ENCODE results near the gene FAM98A. TPM values are rescaled to one million over a fixed set of nuclear protein-coding genes. Genes with fewer than 3 reads are reported as not detected.

FAM98A gene
- polyA plus RNA-seq, 1 donor from 2014 or later = 14.5 TPM

DNA sequence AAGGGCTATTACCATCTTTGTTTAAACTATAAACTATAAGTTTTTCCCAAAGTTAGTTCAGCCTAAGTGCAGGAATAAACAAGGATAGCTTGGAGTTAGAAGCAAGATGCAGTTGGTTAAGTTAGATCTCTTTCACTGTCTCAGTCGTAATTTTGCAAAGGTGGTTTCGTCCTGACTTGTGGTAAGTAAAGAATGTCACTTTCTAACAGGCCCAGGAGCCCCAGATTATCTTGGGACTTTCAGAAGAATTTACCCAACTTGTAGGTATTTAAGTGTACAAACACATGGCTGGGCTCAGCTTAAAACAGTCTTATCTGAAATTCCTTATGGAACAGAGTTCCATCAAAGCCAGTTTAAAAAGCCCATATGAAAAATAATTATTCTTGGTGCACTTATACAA, 18.3 kb upstream of the FAM98A start:
- H2AFZ ChIP-seq (ENCODE audit: low read depth, low read length) = no peak overlapping the region
- no peak overlapping the region for H3K4me2 ChIP-seq (ENCODE audit: low read length)
- H3K27ac ChIP-seq (ENCODE audit: low read length) = no peak overlapping the region
- H3K9me3 ChIP-seq (ENCODE audit: low read length) = no peaks in the 10 kb centered on the region
- no peaks in the 10 kb centered on the region for H3K9me2 ChIP-seq (ENCODE audit: insufficient read depth, low read length)
- TF ChIP-seq EZH2 (IDR thresholded peaks at IDR 0.05; ENCODE audit: borderline replicate concordance, insufficient read depth, low read length, poor library complexity, severe bottlenecking) = no peak
- no peak for TF ChIP-seq EP300 (conservative IDR thresholded peaks at IDR 0.05; ENCODE audit: poor library complexity, severe bottlenecking)
- no peak for TF ChIP-seq MXI1 (conservative IDR thresholded peaks at IDR 0.05; ENCODE audit: poor library complexity, severe bottlenecking)
- TF ChIP-seq, protein P1, sequence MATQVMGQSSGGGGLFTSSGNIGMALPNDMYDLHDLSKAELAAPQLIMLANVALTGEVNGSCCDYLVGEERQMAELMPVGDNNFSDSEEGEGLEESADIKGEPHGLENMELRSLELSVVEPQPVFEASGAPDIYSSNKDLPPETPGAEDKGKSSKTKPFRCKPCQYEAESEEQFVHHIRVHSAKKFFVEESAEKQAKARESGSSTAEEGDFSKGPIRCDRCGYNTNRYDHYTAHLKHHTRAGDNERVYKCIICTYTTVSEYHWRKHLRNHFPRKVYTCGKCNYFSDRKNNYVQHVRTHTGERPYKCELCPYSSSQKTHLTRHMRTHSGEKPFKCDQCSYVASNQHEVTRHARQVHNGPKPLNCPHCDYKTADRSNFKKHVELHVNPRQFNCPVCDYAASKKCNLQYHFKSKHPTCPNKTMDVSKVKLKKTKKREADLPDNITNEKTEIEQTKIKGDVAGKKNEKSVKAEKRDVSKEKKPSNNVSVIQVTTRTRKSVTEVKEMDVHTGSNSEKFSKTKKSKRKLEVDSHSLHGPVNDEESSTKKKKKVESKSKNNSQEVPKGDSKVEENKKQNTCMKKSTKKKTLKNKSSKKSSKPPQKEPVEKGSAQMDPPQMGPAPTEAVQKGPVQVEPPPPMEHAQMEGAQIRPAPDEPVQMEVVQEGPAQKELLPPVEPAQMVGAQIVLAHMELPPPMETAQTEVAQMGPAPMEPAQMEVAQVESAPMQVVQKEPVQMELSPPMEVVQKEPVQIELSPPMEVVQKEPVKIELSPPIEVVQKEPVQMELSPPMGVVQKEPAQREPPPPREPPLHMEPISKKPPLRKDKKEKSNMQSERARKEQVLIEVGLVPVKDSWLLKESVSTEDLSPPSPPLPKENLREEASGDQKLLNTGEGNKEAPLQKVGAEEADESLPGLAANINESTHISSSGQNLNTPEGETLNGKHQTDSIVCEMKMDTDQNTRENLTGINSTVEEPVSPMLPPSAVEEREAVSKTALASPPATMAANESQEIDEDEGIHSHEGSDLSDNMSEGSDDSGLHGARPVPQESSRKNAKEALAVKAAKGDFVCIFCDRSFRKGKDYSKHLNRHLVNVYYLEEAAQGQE (IDR thresholded peaks at IDR 0.05; ENCODE audit: borderline replicate concordance) = no peak
- TF ChIP-seq, protein P2, sequence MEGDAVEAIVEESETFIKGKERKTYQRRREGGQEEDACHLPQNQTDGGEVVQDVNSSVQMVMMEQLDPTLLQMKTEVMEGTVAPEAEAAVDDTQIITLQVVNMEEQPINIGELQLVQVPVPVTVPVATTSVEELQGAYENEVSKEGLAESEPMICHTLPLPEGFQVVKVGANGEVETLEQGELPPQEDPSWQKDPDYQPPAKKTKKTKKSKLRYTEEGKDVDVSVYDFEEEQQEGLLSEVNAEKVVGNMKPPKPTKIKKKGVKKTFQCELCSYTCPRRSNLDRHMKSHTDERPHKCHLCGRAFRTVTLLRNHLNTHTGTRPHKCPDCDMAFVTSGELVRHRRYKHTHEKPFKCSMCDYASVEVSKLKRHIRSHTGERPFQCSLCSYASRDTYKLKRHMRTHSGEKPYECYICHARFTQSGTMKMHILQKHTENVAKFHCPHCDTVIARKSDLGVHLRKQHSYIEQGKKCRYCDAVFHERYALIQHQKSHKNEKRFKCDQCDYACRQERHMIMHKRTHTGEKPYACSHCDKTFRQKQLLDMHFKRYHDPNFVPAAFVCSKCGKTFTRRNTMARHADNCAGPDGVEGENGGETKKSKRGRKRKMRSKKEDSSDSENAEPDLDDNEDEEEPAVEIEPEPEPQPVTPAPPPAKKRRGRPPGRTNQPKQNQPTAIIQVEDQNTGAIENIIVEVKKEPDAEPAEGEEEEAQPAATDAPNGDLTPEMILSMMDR (IDR thresholded peaks at IDR 0.05; ENCODE audit: poor library complexity, severe bottlenecking) = no peak
- no peak for TF ChIP-seq RAD21 (conservative IDR thresholded peaks at IDR 0.05)
- TF ChIP-seq TAF1 (IDR thresholded peaks at IDR 0.05; ENCODE audit: low read depth) = no peak
- no peak for TF ChIP-seq SMC3 (conservative IDR thresholded peaks at IDR 0.05; ENCODE audit: poor library complexity)
- TF ChIP-seq POLR2AphosphoS5 (IDR thresholded peaks at IDR 0.05) = no peak
- H4K20me1 ChIP-seq (ENCODE audit: insufficient read depth) = no peaks in the 10 kb centered on the region
- H3K79me2 ChIP-seq (replicated peaks; ENCODE audit: insufficient read depth, low read length) = no peaks in the 10 kb centered on the region
- no peaks in the 10 kb centered on the region for H3F3A ChIP-seq (ENCODE audit: insufficient read depth, low read length, poor library complexity, severe bottlenecking)
- no peak overlapping the region for H3K9ac ChIP-seq (ENCODE audit: low read length)
- no peaks in the 10 kb centered on the region for H3K36me3 ChIP-seq (ENCODE audit: insufficient read depth, low read length)
- H3K27me3 ChIP-seq (ENCODE audit: insufficient read depth, low read depth, low read length) = no peaks in the 10 kb centered on the region
- no peak overlapping the region for H3K4me3 ChIP-seq (ENCODE audit: low read length)

DNA sequence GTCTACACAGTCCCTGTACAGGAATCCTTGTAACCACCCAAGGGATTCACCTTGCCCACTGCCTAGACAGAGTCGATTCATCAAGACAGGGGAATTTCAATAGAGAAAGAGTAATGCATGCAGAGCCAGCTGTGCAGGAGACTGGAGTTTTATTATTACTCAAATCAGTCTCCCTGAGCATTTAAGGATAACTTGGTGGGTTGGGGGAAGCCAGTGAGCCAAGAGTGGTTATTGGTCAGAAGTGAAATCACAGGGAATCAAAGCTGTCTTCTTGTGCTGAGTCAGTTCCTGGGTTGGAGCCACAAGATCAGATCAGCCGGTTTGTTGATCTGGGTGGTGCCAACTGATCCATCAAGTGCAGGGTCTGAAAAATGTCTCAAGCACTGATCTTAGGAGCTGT, 17.8 kb upstream of the FAM98A start:
- Histone ChIP-seq H3K27ac (ENCODE audit: low read length) (no peak overlapping the region), H3F3A (ENCODE audit: insufficient read depth, low read length, poor library complexity, severe bottlenecking) (no peaks in the 10 kb centered on the region), H3K9me2 (ENCODE audit: insufficient read depth, low read length) (no peaks in the 10 kb centered on the region), H3K9me3 (ENCODE audit: low read length) (no peaks in the 10 kb centered on the region), H3K4me2 (ENCODE audit: low read length) (no peak overlapping the region), H3K4me3 (ENCODE audit: low read length) (no peak overlapping the region), H3K36me3 (ENCODE audit: insufficient read depth, low read length) (no peaks in the 10 kb centered on the region), H2AFZ (ENCODE audit: low read depth, low read length) (no peak overlapping the region), H3K27me3 (ENCODE audit: insufficient read depth, low read depth, low read length) (no peaks in the 10 kb centered on the region), H3K9ac (ENCODE audit: low read length) (no peak overlapping the region), H4K20me1 (ENCODE audit: insufficient read depth) (no peaks in the 10 kb centered on the region), H3K79me2 (replicated peaks; ENCODE audit: insufficient read depth, low read length) (no peaks in the 10 kb centered on the region)
- TF ChIP-seq TAF1 (IDR thresholded peaks at IDR 0.05; ENCODE audit: low read depth) (no peak), RAD21 (conservative IDR thresholded peaks at IDR 0.05) (no peak), EP300 (conservative IDR thresholded peaks at IDR 0.05; ENCODE audit: poor library complexity, severe bottlenecking) (no peak), EZH2 (IDR thresholded peaks at IDR 0.05; ENCODE audit: borderline replicate concordance, insufficient read depth, low read length, poor library complexity, severe bottlenecking) (no peak), MXI1 (conservative IDR thresholded peaks at IDR 0.05; ENCODE audit: poor library complexity, severe bottlenecking) (no peak), SMC3 (conservative IDR thresholded peaks at IDR 0.05; ENCODE audit: poor library complexity) (no peak), POLR2AphosphoS5 (IDR thresholded peaks at IDR 0.05) (no peak)
- TF ChIP-seq, protein P1 (IDR thresholded peaks at IDR 0.05; ENCODE audit: borderline replicate concordance) = no peak
- TF ChIP-seq, protein P2 (IDR thresholded peaks at IDR 0.05; ENCODE audit: poor library complexity, severe bottlenecking) = no peak
